ENCODE measurements around the gene LSR.
"Not testable (repeated sequence)": the region's sequence is repeated elsewhere in the genome, so short reads cannot be mapped to it uniquely, and the experiment has no call there.

Gene LSR

GRCh38 chr19:35279374-35279773 lies 30.6 kb downstream of the LSR start:
- Histone ChIP-seq H3K4me1 (peaks cover 5% of the 10 kb centered on the region; the same call in 1 of the 2 replicates), H3K27me3 (no peaks in the 10 kb centered on the region), H3K9me3 (no peaks in the 10 kb centered on the region), H3K4me3 (ENCODE audit: low read depth, low read length) (no peak overlapping the region), H3K36me3 (peaks cover 17% of the 10 kb centered on the region)
- no peak for DNase-seq
- TF ChIP-seq CTCF (IDR thresholded peaks at IDR 0.05; ENCODE audit: low read depth, low read length) = no peak

- H3K27me3 ChIP-seq = no peaks in the 10 kb centered on the region
- peaks cover 17% of the 10 kb centered on the region for H3K36me3 ChIP-seq
- peak; percentile 35 for DNase-seq
- H3K4me3 ChIP-seq (ENCODE audit: low read depth, low read length) = no peak overlapping the region
- no peak for TF ChIP-seq CTCF (IDR thresholded peaks at IDR 0.05; ENCODE audit: low read depth, low read length)
- no peaks in the 10 kb centered on the region for H3K9me3 ChIP-seq
- H3K4me1 ChIP-seq = peaks cover 5% of the 10 kb centered on the region; the same call in 1 of the 2 replicates
These were observed 31.4 kb downstream of the LSR start for GRCh38 chr19:35279985-35280821.

GRCh38 chr19:35281303-35281702 lies 32.5 kb downstream of the LSR start:
- peaks cover 5% of the 10 kb centered on the region; the same call in 1 of the 2 replicates for H3K4me1 ChIP-seq
- no peak for DNase-seq
- H3K9me3 ChIP-seq = no peaks in the 10 kb centered on the region
- no peak overlapping the region for H3K4me3 ChIP-seq (ENCODE audit: low read depth, low read length)
- peaks cover 16% of the 10 kb centered on the region for H3K36me3 ChIP-seq
- no peaks in the 10 kb centered on the region for H3K27me3 ChIP-seq
- no peak for TF ChIP-seq CTCF (IDR thresholded peaks at IDR 0.05; ENCODE audit: low read depth, low read length)

- Histone ChIP-seq H3K4me1 (peaks cover 5% of the 10 kb centered on the region; the same call in 1 of the 2 replicates), H3K9me3 (no peaks in the 10 kb centered on the region), H3K4me3 (ENCODE audit: low read depth, low read length) (no peak overlapping the region), H3K27me3 (no peaks in the 10 kb centered on the region), H3K36me3 (peaks cover under 1% of the 10 kb centered on the region; the same call in 1 of the 2 replicates)
- no peak for DNase-seq
- TF ChIP-seq CTCF (IDR thresholded peaks at IDR 0.05; ENCODE audit: low read depth, low read length) = no peak
These were observed 35.6 kb downstream of the LSR start for GRCh38 chr19:35284153-35285094.

GRCh38 chr19:35285095-35285449 lies 36.3 kb downstream of the LSR start:
- Histone ChIP-seq H3K4me3 (ENCODE audit: low read depth, low read length) (no peak overlapping the region), H3K27me3 (no peaks in the 10 kb centered on the region; the same call in 1 of the 2 replicates), H3K4me1 (peaks cover 2% of the 10 kb centered on the region; the same call in 1 of the 2 replicates), H3K9me3 (no peaks in the 10 kb centered on the region), H3K36me3 (no peaks in the 10 kb centered on the region)
- TF ChIP-seq CTCF (IDR thresholded peaks at IDR 0.05; ENCODE audit: low read depth, low read length) = no peak
- no peak for DNase-seq

- H3K4me3 ChIP-seq (ENCODE audit: low read depth, low read length); H3K9me3 ChIP-seq; H3K27me3 ChIP-seq; H3K4me1 ChIP-seq; DNase-seq; H3K36me3 ChIP-seq: not testable (repeated sequence)
These were observed 36.7 kb downstream of the LSR start for GRCh38 chr19:35285465-35285864.

- DNase-seq; H3K4me3 ChIP-seq (ENCODE audit: low read depth, low read length); H3K27me3 ChIP-seq; H3K4me1 ChIP-seq; H3K36me3 ChIP-seq; H3K9me3 ChIP-seq: not testable (repeated sequence)
These were observed 37.3 kb downstream of the LSR start for GRCh38 chr19:35286101-35286500.

Measured in BE2C (cell line).